T-cell (primary cell): ENCODE data around the gene ZSWIM8. TPM values are rescaled to one million over a fixed set of nuclear protein-coding genes. Genes with fewer than 3 reads are reported as not detected.

Experiments
- ATAC-seq, 4 experiments: fragments of 200-7000 bp in 3 of 4; fragments of 150-1000 bp in 1 of 4; cut with Tn5 transposase; replicated peaks in 1 of 4; 1 replicate in 3 of 4; 2 replicates in 1 of 4; pipeline ENCODE4 v1.10.0; 2021; ENCODE audit warnings: moderate library complexity in 3 of 4, mild to moderate bottlenecking in 2 of 4, moderate number of reproducible peaks in 1 of 4
- CTCF ChIA-PET, 2 donors: fragments of 300-600 bp; sonication (Branson Sonifier 250); formaldehyde crosslinking; loops; one replicate each; lab custom pipeline; 2022; ENCODE audit warnings: antibody characterized with exemption in 2 of 2; lab: Charles Lee
- POLR2A ChIA-PET, 2 donors: fragments of 300-600 bp; sonication (Branson Sonifier 250); formaldehyde crosslinking; loops; one replicate each; lab custom pipeline; 2022; ENCODE audit warnings: antibody characterized with exemption in 2 of 2; lab: Charles Lee
- DNase-seq, 35 experiments: peaks; one replicate each; pipeline versions ENCODE4 v3.0.0 to v3.0.0-alpha.2; 2013 to 2023
- H3K27ac ChIP-seq: one replicate; pipeline ENCODE4 v1.5.1; 2013; ENCODE audit warnings: low read length
- H3K27me3 ChIP-seq, 2 experiments: replicated peaks in 1 of 2; 1 replicate in 1 of 2; 2 replicates in 1 of 2; pipeline versions ENCODE4 v1.6.1 to v1.7.0; 2013; ENCODE audit warnings: low read length in 1 of 2, mixed read lengths in 1 of 2; ENCODE audit not compliant: control insufficient read depth in 2 of 2, insufficient read depth in 2 of 2; ENCODE audit errors: extremely low read depth in 1 of 2
- H3K36me3 ChIP-seq, 2 donors: 1 replicate in 1 of 2; 2 replicates in 1 of 2; pipeline versions ENCODE4 v1.6.1 to v1.7.0; 2013; ENCODE audit warnings: low read length in 1 of 2; ENCODE audit not compliant: control insufficient read depth in 2 of 2, insufficient read depth in 1 of 2; ENCODE audit errors: extremely low read depth in 1 of 2
- H3K4me1 ChIP-seq, 2 experiments: 1 replicate in 1 of 2; 2 replicates in 1 of 2; pipeline versions ENCODE4 v1.6.1 to v1.7.0; 2013; ENCODE audit warnings: low read length in 2 of 2, mixed read lengths in 1 of 2; ENCODE audit not compliant: insufficient read depth in 2 of 2, control insufficient read depth in 1 of 2; ENCODE audit errors: extremely low read depth in 1 of 2
- H3K4me3 ChIP-seq, 2 donors: 1 replicate in 1 of 2; 2 replicates in 1 of 2; pipeline versions ENCODE4 v1.5.1 to v1.7.0; 2013; ENCODE audit warnings: mild to moderate bottlenecking in 2 of 2, low read length in 1 of 2, moderate library complexity in 1 of 2; ENCODE audit not compliant: control insufficient read depth in 1 of 2; ENCODE audit errors: extremely low read depth in 1 of 2
- H3K9me3 ChIP-seq: 2 replicates; pipeline ENCODE4 v1.7.0; 2013
- H3K27ac Mint-ChIP-seq, 2 donors: one replicate each; pipeline ENCODE4 v1.8.0; 2020 to 2021; ENCODE audit warnings: mild to moderate bottlenecking in 2 of 2, mixed read lengths in 2 of 2
- H3K27me3 Mint-ChIP-seq, 2 donors: one replicate each; pipeline ENCODE4 v1.8.0; 2021 to 2022; ENCODE audit warnings: mixed read lengths in 2 of 2
- H3K36me3 Mint-ChIP-seq: one replicate; pipeline ENCODE4 v1.8.0; 2021; ENCODE audit warnings: mixed read lengths
- H3K4me1 Mint-ChIP-seq, 3 donors: one replicate each; pipeline ENCODE4 v1.8.0; 2020 to 2022; ENCODE audit warnings: mixed read lengths in 3 of 3, mild to moderate bottlenecking in 1 of 3
- H3K4me3 Mint-ChIP-seq, 3 donors: one replicate each; pipeline ENCODE4 v1.8.0; 2020 to 2022; ENCODE audit warnings: mild to moderate bottlenecking in 3 of 3, mixed read lengths in 3 of 3, moderate library complexity in 3 of 3
- H3K9me3 Mint-ChIP-seq, 3 donors: one replicate each; pipeline ENCODE4 v1.8.0; 2020 to 2022; ENCODE audit warnings: mixed read lengths in 3 of 3
- WGBS: methylation state at CpG from one replicate; pipeline ENCODE4 v1.1.5; 2013; ENCODE audit warnings: missing lambda C conversion rate; ENCODE audit not compliant: insufficient coverage; 5-methylcytosine and 5-hydroxymethylcytosine counted together
- total RNA-seq, 35 experiments: library from RNA in 6 of 35; stranded (reverse) in 6 of 35; fragments of 120-200 nt in 1 of 35; gene quantifications; one replicate each; pipeline versions ENCODE4 v1.2.1 to v1.2.4 and lab custom pipeline; 2013 to 2026

The ZSWIM8 gene
- total RNA-seq, 5 donors from 2014 or later (not counting 1 experiment from before 2014, with no cell fraction given) = 69.0 to 106 (median 90.8) TPM

GRCh38 chr10:73798087-73798486 lies 12.7 kb downstream of the ZSWIM8 start:
- ChIA-PET POLR2A (interaction anchor here in 1 of 2 donors (0.7 kb wide), 1 partner anchor 1419 kb away, joined by 6 read pairs; no protein-coding TSS in a partner anchor), CTCF (no interaction called here)
- H3K36me3 ChIP-seq = peaks cover 27 to 87% of the 10 kb centered on the region in 2 donors
- H3K9me3 Mint-ChIP-seq = no peaks in the 10 kb centered on the region
- H3K27me3 ChIP-seq = no peaks in the 10 kb centered on the region
- no peak overlapping the region for H3K27ac ChIP-seq
- H3K4me1 Mint-ChIP-seq = peaks cover 0 to 11% (median 1%) of the 10 kb centered on the region in 3 donors
- H3K4me1 ChIP-seq = no peaks in the 10 kb centered on the region
- peaks cover 40% of the 10 kb centered on the region for H3K36me3 Mint-ChIP-seq
- H3K27me3 Mint-ChIP-seq = no peaks in the 10 kb centered on the region
- ATAC-seq = no peak
- DNase-seq = no peak
- H3K4me3 ChIP-seq = no peak overlapping the region
- H3K9me3 ChIP-seq = no peaks in the 10 kb centered on the region
- peak overlapping the region in 1 of 2 donors; percentile 57 for H3K27ac Mint-ChIP-seq
- no peak overlapping the region for H3K4me3 Mint-ChIP-seq
- 100% methylated on average over 5 of the region's 6 CpGs for whole genome bisulfite sequencing

- Histone ChIP-seq H3K27ac (no peak overlapping the region), H3K36me3 (peaks cover 27 to 87% of the 10 kb centered on the region in 2 donors), H3K4me3 (no peak overlapping the region), H3K4me1 (no peaks in the 10 kb centered on the region), H3K27me3 (no peaks in the 10 kb centered on the region), H3K9me3 (no peaks in the 10 kb centered on the region)
- no peaks in the 10 kb centered on the region for H3K27me3 Mint-ChIP-seq
- DNase-seq (no peak), ATAC-seq (peak in 3 of 4 experiments; percentile 15 to 36 (median 23))
- no peak overlapping the region for H3K4me3 Mint-ChIP-seq
- CTCF ChIA-PET = no interaction called here
- H3K27ac Mint-ChIP-seq = peak overlapping the region in 1 of 2 donors; percentile 28
- POLR2A ChIA-PET = interaction anchor here (0.6 to 1.1 kb wide), 3 partner anchors 11 to 19 kb away, joined by 3 read pairs; no protein-coding TSS in a partner anchor
- WGBS = 76% methylated on average over 5 of the region's 10 CpGs
- no peaks in the 10 kb centered on the region for H3K9me3 Mint-ChIP-seq
- peaks cover 41% of the 10 kb centered on the region for H3K36me3 Mint-ChIP-seq
- H3K4me1 Mint-ChIP-seq = peaks cover 6 to 16% (median 8%) of the 10 kb centered on the region in 3 donors
Measured at GRCh38 chr10:73798927-73799560, 13.6 kb downstream of the ZSWIM8 start.

- 82% methylated on average over 6 of the region's 9 CpGs for WGBS
- POLR2A ChIA-PET = interaction anchor here (0.5 to 1.1 kb wide), 6 partner anchors 9 to 1023 kb away, joined by 3 to 9 read pairs (median 4); no protein-coding TSS in a partner anchor
Measured at GRCh38 chr10:73799899-73800559, 14.6 kb downstream of the ZSWIM8 start.

GRCh38 chr10:73800560-73801252 lies 15.3 kb downstream of the ZSWIM8 start:
- ATAC-seq (peak in 2 of 4 experiments; percentile 10 to 15), DNase-seq (no peak)
- H3K27ac Mint-ChIP-seq = peak overlapping the region in 1 of 2 donors; percentile 27
- no peaks in the 10 kb centered on the region for H3K9me3 ChIP-seq
- H3K36me3 Mint-ChIP-seq = peaks cover 36% of the 10 kb centered on the region
- POLR2A ChIA-PET = interaction anchor here in 1 of 2 donors (0.5 to 1.0 kb wide), 5 partner anchors 8 to 1022 kb away, joined by 3 to 9 read pairs (median 4); no protein-coding TSS in a partner anchor
- no peaks in the 10 kb centered on the region for H3K27me3 ChIP-seq
- peaks cover 8 to 18% (median 9%) of the 10 kb centered on the region in 3 donors for H3K4me1 Mint-ChIP-seq
- no peaks in the 10 kb centered on the region for H3K9me3 Mint-ChIP-seq
- H3K36me3 ChIP-seq = peaks cover 31 to 87% of the 10 kb centered on the region in 2 donors
- no peaks in the 10 kb centered on the region for H3K27me3 Mint-ChIP-seq
- H3K27ac ChIP-seq = no peak overlapping the region
- 92% methylated on average over 10 of the region's 20 CpGs for WGBS
- CTCF ChIA-PET = interaction anchor here in 1 of 2 donors (0.6 kb wide), 1 partner anchor 30 kb away, joined by 5 read pairs; no protein-coding TSS in a partner anchor
- no peak overlapping the region for H3K4me3 ChIP-seq
- no peaks in the 10 kb centered on the region for H3K4me1 ChIP-seq
- H3K4me3 Mint-ChIP-seq = no peak overlapping the region

More at GRCh38 chr10:73799899-73800559, 14.6 kb downstream of the ZSWIM8 start:
- no peaks in the 10 kb centered on the region for H3K4me1 ChIP-seq
- peaks cover 27 to 87% of the 10 kb centered on the region in 2 donors for H3K36me3 ChIP-seq
- no peaks in the 10 kb centered on the region for H3K27me3 ChIP-seq
- Mint-ChIP-seq H3K4me1 (peaks cover 6 to 16% (median 8%) of the 10 kb centered on the region in 3 donors), H3K9me3 (no peaks in the 10 kb centered on the region), H3K4me3 (no peak overlapping the region), H3K27ac (peak overlapping the region; percentile 27 to 54), H3K36me3 (peaks cover 36% of the 10 kb centered on the region), H3K27me3 (no peaks in the 10 kb centered on the region)
- no peaks in the 10 kb centered on the region for H3K9me3 ChIP-seq
- no peak overlapping the region for H3K27ac ChIP-seq
- CTCF ChIA-PET = no interaction called here
- ATAC-seq (peak in 2 of 4 experiments; percentile 6 to 15), DNase-seq (no peak)
- H3K4me3 ChIP-seq = no peak overlapping the region

GRCh38 chr10:73801253-73801590 lies 15.8 kb downstream of the ZSWIM8 start:
- CTCF ChIA-PET = interaction anchor here in 1 of 2 donors (0.6 kb wide), 1 partner anchor 30 kb away, joined by 5 read pairs; no protein-coding TSS in a partner anchor
- Histone ChIP-seq H3K4me3 (no peak overlapping the region), H3K27me3 (no peaks in the 10 kb centered on the region), H3K9me3 (no peaks in the 10 kb centered on the region), H3K27ac (no peak overlapping the region), H3K36me3 (peaks cover 34 to 89% of the 10 kb centered on the region in 2 donors), H3K4me1 (peaks cover 0 to 2% of the 10 kb centered on the region in 2 experiments)
- DNase-seq = no peak
- ATAC-seq = no peak
- Mint-ChIP-seq H3K4me1 (peaks cover 13 to 23% (median 14%) of the 10 kb centered on the region in 3 donors), H3K27me3 (no peaks in the 10 kb centered on the region), H3K9me3 (no peaks in the 10 kb centered on the region), H3K27ac (no peak overlapping the region), H3K4me3 (no peak overlapping the region), H3K36me3 (peaks cover 40% of the 10 kb centered on the region)
- POLR2A ChIA-PET = interaction anchor here in 1 of 2 donors (0.6 to 1.0 kb wide), 2 partner anchors 8 to 22 kb away, joined by 3 read pairs; no protein-coding TSS in a partner anchor
- WGBS = 97% methylated on average over 10 of the region's 13 CpGs
